GM12891 (cell line): Measurements from ENCODE around the gene SPATA6.
"Not testable (repeated sequence)": the region's sequence is repeated elsewhere in the genome, so short reads cannot be mapped to it uniquely, and the experiment has no call there.

Experiments used
- DNase-seq: peaks from one replicate; pipeline ENCODE4 v3.0.0; 2011; ENCODE audit warnings: low spot score; ENCODE audit not compliant: insufficient read length
- FAIRE-seq: peaks from 2 replicates; lab custom pipeline; 2011; peaks lifted over from hg19 to GRCh38; lab: Jason Lieb, UNC
- PAX5 ChIP-seq: IDR thresholded peaks from 2 replicates; pipeline ENCODE4 v1.6.1; 2011; ENCODE audit warnings: low read length, moderate library complexity, mild to moderate bottlenecking; ENCODE audit not compliant: insufficient read depth, severe bottlenecking
- POLR2A ChIP-seq: IDR thresholded peaks from 2 replicates; pipeline ENCODE4 v1.6.1; 2011; ENCODE audit warnings: low read depth, low read length, control low read depth
- POLR2AphosphoS5 ChIP-seq: IDR thresholded peaks from 2 replicates; pipeline ENCODE4 v1.6.1; 2011; ENCODE audit warnings: low read depth, low read length, control low read depth
- POU2F2 ChIP-seq: IDR thresholded peaks from 2 replicates; pipeline ENCODE4 v1.6.1; 2011; ENCODE audit warnings: low read depth, mild to moderate bottlenecking, control low read depth, low read length, moderate library complexity
- SPI1 ChIP-seq: IDR thresholded peaks from 2 replicates; pipeline ENCODE4 v1.6.1; 2011; ENCODE audit warnings: low read depth, low read length, control low read depth
- TAF1 ChIP-seq: IDR thresholded peaks from 2 replicates; pipeline ENCODE4 v1.6.1; 2011; ENCODE audit warnings: low read depth, low read length, control low read depth

Gene SPATA6

GRCh38 chr1:48329486-48329885 is 142.5 kb downstream of the SPATA6 start:
- TF ChIP-seq PAX5, result no peak
- no peak for TF ChIP-seq TAF1
- TF ChIP-seq POLR2AphosphoS5, result no peak
- TF ChIP-seq SPI1, result no peak
- no peak for TF ChIP-seq POU2F2
- no peak for TF ChIP-seq POLR2A
- no peak for DNase-seq
- FAIRE-seq, result no peak

GRCh38 chr1:48311829-48312228 is 160.2 kb downstream of the SPATA6 start:
- DNase-seq, FAIRE-seq: not testable (repeated sequence)

GRCh38 chr1:48309564-48310082 is 162.4 kb downstream of the SPATA6 start:
- no peak for FAIRE-seq

GRCh38 chr1:48302652-48303051 is 169.4 kb downstream of the SPATA6 start:
- FAIRE-seq, result no peak
- TF ChIP-seq PAX5, result no peak
- no peak for TF ChIP-seq POU2F2
- no peak for TF ChIP-seq SPI1
- TF ChIP-seq TAF1, result no peak

More at GRCh38 chr1:48309564-48310082, 162.4 kb downstream of the SPATA6 start:
- no peak for DNase-seq
- TF ChIP-seq SPI1, result no peak

GRCh38 chr1:48294656-48295055 is 177.3 kb downstream of the SPATA6 start:
- DNase-seq, result no peak
- no peak for FAIRE-seq
- no peak for TF ChIP-seq POLR2AphosphoS5
- TF ChIP-seq TAF1, result no peak
- no peak for TF ChIP-seq POU2F2
- TF ChIP-seq PAX5, result no peak
- TF ChIP-seq SPI1, result no peak
- TF ChIP-seq POLR2A, result no peak

More at GRCh38 chr1:48302652-48303051, 169.4 kb downstream of the SPATA6 start:
- DNase-seq, result no peak

- not testable (repeated sequence) for FAIRE-seq, DNase-seq
Observed at GRCh38 chr1:48294094-48294493, 177.9 kb downstream of the SPATA6 start.

- no peak for TF ChIP-seq TAF1
- TF ChIP-seq POU2F2, result no peak
- no peak for TF ChIP-seq POLR2AphosphoS5
- no peak for TF ChIP-seq PAX5
- no peak for TF ChIP-seq POLR2A
- TF ChIP-seq SPI1, result no peak
- no peak for DNase-seq
- no peak for FAIRE-seq
Observed at GRCh38 chr1:48292706-48293105, 179.3 kb downstream of the SPATA6 start.

- no peak for FAIRE-seq
Observed at GRCh38 chr1:48291421-48291820, 180.6 kb downstream of the SPATA6 start.

GRCh38 chr1:48285525-48285924 is 186.5 kb downstream of the SPATA6 start:
- TF ChIP-seq POU2F2 (no peak), POLR2AphosphoS5 (no peak), POLR2A (no peak), SPI1 (no peak), PAX5 (no peak), TAF1 (no peak)
- DNase-seq (no peak), FAIRE-seq (no peak)

More at GRCh38 chr1:48291421-48291820, 180.6 kb downstream of the SPATA6 start:
- DNase-seq, result no peak
- no peak for TF ChIP-seq TAF1
- no peak for TF ChIP-seq POLR2AphosphoS5

GRCh38 chr1:48284696-48285420 is 187.1 kb downstream of the SPATA6 start:
- not testable (repeated sequence) for FAIRE-seq, DNase-seq

- not testable (repeated sequence) for FAIRE-seq, DNase-seq
Observed at GRCh38 chr1:48282329-48282728, 189.7 kb downstream of the SPATA6 start.

- not testable (repeated sequence) for FAIRE-seq, DNase-seq
Observed at GRCh38 chr1:48277437-48277836, 194.6 kb downstream of the SPATA6 start.
